ENCODE results near the gene PIM1. TPM values are rescaled to one million over a fixed set of nuclear protein-coding genes. Genes with fewer than 3 reads are reported as not detected.
"Not testable (repeated sequence)": the region's sequence is repeated elsewhere in the genome, so short reads cannot be mapped to it uniquely, and the experiment has no call there.

Gene PIM1
- total RNA-seq = 28.3 TPM
- long read RNA-seq, transcript PIM1-201 (6 exons, 2,650 nt) = major isoform, 84 of 96 reads
- long read RNA-seq, partial matches to known transcripts = 6 of 96 reads
- long read RNA-seq, other reads (novel, unspliced or antisense) = 5 of 96 reads

- ATAC-seq (ENCODE audit: poor library complexity) (peak; percentile 92), DNase-seq (peak; percentile 100)
- intact Hi-C loops (cut with DNase I) = no loop called here
These were observed at the start of gene PIM1 for GRCh38 chr6:37169496-37170272. PIM1 (plus strand) TSS chr6:37170152; CDS start chr6:37170576, 424 bp downstream.

DNA sequence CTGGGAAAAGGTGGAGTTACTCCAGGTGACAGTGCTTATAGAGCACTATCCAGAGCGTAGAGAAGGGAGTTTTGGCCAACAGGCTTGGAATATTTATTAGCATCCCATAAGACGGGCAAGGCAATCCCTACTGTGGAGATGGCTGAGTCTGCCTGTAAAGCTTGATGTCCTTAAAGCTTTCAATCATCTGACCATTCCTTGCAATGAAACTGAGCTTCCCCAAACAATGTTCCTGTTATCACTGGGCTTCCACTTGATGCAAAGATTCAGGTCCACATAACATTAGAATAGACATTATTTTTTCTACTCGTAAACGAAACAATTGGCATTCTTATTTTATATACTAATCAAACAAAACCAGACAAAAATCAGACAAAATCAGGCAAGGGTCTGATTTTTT, 48.4 kb upstream of the PIM1 start:
- ATAC-seq (ENCODE audit: poor library complexity) (no peak), DNase-seq (no peak)
- intact Hi-C loops (cut with DNase I) = no loop called here

DNA sequence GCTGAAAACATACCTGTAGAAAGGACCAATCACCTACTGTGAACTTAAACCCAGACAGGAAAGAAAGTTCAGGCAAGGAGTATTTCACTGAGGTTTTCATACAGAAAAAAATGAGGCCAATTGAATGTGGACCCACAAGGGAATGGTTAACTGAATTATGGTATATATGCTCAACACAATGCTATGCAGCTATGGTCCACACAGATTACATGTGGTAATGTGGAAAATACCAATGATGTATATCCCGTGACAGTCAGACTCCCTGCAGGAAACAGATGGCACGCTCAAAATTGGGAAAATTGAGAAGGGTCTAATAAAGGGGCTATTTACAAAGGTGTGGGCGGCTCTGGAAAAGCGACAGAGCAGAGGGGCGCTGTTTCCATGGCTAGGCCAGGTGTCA, 47.1 kb upstream of the PIM1 start:
- no peak for ATAC-seq (ENCODE audit: poor library complexity)
- intact Hi-C loops (cut with DNase I) = no loop called here
- DNase-seq = peak; percentile 1

DNA sequence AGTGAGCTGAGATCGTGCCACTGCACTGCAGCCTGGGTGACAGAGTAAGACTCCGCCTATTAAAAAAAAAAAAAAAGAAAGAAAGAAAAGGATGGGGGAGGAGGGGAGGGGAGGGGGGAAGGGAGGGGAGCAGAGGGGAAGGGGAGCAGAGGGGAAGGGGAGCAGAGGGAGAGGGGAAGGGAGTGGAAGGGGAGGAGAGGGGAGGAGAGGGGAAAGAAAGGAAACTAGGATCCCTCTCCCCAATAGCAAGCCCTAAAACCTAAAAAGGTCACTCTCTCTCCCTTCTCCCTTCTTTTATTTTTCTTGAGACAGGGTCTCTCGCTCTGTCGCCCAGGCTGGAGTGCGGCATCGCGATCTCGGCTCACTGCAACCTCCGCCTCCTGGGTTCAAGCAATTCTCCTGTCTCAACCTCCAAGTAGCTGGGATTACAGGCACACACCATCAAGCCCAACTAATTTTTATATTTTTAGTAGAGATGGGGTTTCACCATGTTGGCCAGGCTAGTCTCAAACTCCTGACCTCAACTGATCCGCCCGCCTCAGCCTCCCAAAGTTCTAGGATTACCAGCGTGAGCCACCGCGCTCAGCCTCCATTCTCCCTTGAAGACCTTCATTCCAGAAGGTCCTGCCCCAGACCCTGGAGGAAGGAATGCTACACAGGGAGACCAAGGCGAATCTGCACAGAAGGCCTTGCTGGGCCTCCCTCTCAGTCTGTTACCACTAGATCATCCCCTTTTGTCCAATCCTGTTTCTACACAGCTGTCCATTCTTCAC, 45.8 kb upstream of the PIM1 start:
- ATAC-seq (ENCODE audit: poor library complexity) (no peak), DNase-seq (no peak)
- intact Hi-C loops (cut with DNase I) = no loop called here

DNA sequence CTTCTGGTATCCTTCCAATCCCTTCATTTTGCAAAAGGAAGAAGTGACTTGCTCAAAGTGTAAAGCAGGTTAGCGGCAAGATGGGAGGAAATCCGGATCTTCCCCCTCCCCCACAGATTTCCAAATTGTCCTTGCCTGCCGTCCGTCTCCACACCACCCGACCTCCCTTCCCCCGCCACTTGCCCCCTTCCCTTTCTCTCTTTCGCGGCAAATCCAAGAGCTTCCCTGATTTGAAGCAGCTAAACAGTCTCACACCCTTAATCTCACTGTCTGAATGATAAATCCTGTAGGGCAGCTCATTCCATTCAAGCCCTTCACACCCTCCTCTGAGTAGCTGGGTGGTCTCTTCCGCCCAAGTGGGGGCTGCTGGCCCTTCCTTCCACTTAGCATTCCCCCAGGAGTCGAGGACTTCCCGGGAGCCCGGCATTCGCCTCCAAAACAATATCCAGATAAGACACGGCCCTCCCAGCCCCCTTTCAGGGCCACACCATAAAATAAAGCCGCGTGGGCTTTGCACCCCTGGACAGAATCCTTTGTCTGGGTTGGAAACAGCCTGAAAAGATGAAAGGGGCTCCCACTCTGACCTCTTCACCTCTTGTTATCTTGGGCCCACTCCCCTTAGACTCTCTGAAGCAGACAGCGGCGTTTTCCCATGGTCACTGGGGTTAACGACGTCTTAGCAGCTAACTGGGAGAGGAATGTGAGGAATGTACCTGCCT, 44.0 kb upstream of the PIM1 start:
- ATAC-seq (ENCODE audit: poor library complexity) = no peak
- intact Hi-C loops (cut with DNase I) = no loop called here
- DNase-seq = no peak

DNA sequence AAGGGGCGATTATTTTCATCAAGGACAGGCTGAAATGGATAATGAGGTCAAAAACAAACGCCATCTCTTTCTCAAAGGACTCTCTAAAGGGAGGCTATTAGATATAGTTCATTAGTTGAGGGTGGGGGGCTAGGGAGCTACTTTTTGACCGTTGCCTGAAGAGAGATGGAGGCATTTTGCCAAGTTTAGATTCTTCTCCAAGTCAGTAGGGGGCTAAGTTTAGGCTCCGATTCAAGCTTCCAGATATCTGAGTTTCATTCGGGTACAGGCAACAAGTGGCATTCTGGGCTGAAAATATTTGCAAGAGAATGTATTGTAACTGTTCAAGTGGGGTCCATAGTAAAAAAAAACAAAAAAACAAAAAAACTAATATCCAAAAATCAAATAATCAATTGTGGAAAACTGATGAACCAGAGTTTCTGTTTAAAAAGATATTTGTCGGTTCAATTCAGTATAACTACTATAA, 43.4 kb upstream of the PIM1 start:
- intact Hi-C loops (cut with DNase I) = no loop called here
- no peak for ATAC-seq (ENCODE audit: poor library complexity)
- DNase-seq = no peak

GRCh38 chr6:37126961-37127616, 42.9 kb upstream of the PIM1 start:
- intact Hi-C loops (cut with DNase I) = no loop called here
- no peak for ATAC-seq (ENCODE audit: poor library complexity)
- no peak for DNase-seq

DNA sequence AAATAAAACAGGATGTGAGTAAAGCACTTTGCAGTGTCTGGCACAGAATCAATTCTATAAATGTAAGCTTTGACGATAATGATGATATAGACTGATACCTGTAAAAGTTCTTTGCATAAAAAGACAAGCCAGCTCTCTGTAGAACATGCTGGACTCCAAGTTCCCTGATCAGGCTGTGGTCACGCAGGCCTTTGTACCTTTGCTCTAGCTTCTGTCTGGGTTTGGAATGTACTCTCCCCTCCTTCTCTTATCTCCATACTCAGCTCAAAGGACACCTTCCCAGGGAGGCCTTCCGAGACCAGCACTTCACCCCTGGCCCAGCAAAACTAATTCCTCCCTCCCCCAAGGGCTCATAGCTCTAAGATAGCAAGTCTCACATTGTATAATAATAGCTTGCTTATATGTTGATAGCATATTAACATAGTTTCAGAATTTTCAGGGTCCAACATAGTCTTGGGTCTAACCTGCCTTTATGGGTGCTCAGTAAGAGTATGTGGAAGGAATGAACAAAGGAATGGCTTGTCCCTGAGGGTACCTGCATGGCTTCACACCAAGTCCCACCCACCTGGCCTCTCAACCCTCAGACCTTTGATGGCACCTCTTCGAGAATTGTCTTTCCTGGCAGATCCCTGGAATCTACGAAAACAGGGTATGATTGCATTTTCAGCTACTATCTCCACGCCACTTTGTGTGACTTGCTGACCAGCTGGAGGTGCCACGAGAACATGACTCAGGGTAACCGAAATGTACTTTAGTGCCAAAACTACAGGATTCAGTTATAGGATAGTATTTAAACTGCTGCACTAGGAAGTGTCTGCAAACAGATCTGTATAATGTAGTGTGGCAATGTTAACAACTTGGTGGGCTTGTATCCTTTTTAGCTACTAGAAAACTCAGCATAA, 41.7 kb upstream of the PIM1 start:
- ATAC-seq (ENCODE audit: poor library complexity) = peak; percentile 72
- DNase-seq = no peak
- intact Hi-C loops (cut with DNase I) = no loop called here

DNA sequence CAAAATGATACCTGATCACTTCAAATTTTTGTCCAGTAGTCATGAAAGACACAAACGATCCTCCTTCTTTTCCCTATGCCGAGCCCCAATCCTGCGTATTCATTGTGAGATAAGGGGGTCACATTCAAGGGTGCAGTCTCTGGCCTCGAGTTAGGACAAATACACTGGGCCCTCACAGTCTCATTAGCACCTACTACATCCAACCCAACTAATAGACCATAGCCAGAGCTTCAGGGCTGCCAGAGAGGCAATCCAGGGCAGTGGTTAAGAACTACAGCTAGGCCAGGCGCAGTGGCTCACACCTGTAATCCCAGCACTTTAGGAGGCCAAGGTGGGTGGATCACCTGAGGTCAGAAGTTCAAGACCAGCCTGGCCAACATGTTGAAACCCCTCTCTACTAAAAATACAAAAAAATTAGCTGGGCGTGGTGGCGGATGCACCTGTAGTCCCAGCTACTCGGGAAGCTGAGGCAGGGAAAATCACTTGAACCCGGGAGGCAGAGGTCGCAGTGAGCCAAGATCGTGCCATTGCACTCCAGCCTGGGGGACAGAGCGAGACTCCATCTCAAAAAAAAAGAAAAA, 41.0 kb upstream of the PIM1 start:
- ATAC-seq (ENCODE audit: poor library complexity); DNase-seq; intact Hi-C loops (cut with DNase I): not testable (repeated sequence)

- DNase-seq = no peak
- ATAC-seq (ENCODE audit: poor library complexity) = no peak
- intact Hi-C loops (cut with DNase I) = no loop called here
These were observed 40.4 kb upstream of the PIM1 start for GRCh38 chr6:37129566-37129965.

- intact Hi-C loops (cut with DNase I) = no loop called here
These were observed 39.2 kb upstream of the PIM1 start for GRCh38 chr6:37130704-37131103.

GRCh38 chr6:37131104-37131959, 38.6 kb upstream of the PIM1 start:
- ATAC-seq (ENCODE audit: poor library complexity) (peak; percentile 79), DNase-seq (peak; percentile 85)
- intact Hi-C loops (cut with DNase I) = no loop called here

More at GRCh38 chr6:37130704-37131103, 39.2 kb upstream of the PIM1 start:
- ATAC-seq (ENCODE audit: poor library complexity) (peak; percentile 30), DNase-seq (no peak)

DNA sequence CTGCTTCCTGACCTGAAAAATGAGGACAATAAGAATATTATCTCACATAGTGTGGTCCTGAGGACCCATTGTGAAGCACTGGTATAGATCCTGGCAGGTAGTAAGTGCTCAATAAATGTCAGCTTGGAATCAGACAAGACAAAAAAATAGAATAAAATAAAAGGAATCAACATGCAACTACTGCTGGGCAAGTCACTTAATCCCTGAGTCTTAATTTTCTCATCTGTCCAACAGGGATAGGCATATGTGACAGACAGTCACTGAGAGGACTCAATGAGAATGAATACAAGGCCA, 38.0 kb upstream of the PIM1 start:
- intact Hi-C loops (cut with DNase I) = no loop called here
- no peak for ATAC-seq (ENCODE audit: poor library complexity)
- no peak for DNase-seq

GRCh38 chr6:37134036-37134395, 35.9 kb upstream of the PIM1 start:
- ATAC-seq (ENCODE audit: poor library complexity) (no peak), DNase-seq (no peak)
- intact Hi-C loops (cut with DNase I) = no loop called here

- intact Hi-C loops (cut with DNase I) = no loop called here
- ATAC-seq (ENCODE audit: poor library complexity) (peak; percentile 6), DNase-seq (peak; percentile 52)
These were observed 35.4 kb upstream of the PIM1 start for GRCh38 chr6:37134396-37135191.
